GM15510 (cell line): ENCODE results near the gene GUCA1C.

Experiments
- POLR2A ChIP-seq: IDR thresholded peaks from 3 replicates; pipeline ENCODE4 v1.6.1; 2011; ENCODE audit warnings: borderline replicate concordance; ENCODE audit not compliant: insufficient read length; ENCODE audit errors: extremely low read depth

The GUCA1C gene

DNA sequence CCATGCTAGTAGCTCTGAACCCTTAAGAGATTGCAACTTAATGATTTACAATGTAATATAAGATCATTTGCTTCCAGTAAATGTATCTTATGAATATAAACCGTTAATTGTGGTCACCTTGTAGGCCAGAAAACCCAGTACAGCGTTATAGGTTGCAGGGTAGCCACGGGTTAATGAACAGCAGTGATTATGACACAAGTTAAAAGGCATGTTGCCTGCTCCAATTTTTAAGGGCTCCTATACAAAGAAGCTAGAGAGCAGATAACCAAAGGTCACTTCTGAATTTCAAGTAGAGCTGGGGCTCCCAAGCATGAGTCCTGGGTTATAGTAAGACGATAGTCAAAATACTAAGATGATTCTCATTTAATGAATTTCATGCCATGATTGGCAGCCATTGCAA, 13.5 kb downstream of the GUCA1C start:
- TF ChIP-seq POLR2A = no peak

DNA sequence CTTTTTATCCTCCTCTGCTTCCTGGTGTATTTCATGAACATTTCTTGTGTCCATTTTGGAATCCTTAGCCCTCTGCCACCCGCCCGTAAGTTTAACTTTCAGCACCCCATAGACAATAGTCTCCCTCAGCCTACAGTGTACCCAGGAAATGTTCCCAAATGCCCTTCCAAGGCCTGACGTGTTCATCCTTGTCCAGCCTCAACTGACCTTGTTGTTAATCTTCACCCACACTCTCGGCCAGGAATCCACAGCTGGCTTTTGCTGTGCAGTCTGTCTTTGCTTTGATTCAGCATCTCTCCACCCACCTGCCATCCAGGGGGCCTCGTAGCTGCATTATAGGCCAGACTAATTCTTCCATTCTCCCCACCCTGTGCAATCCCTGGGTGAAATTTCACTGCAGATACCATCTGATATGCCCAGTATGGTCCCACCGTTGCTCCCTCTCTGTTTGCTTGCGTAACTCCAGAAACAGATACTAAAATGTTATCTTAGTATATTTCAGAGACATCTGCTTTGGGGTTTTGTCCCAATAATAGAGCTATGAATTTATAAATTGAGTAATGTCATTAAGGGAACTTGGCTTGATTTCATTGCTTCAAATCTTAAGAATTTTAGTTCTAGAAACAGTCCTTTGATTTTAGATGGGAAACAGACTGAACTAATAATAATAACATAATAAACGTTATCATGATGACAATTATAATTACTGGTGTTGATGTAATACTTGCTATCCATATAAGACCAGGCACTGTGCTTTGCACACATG, 16.6 kb downstream of the GUCA1C start:
- TF ChIP-seq POLR2A = no peak

DNA sequence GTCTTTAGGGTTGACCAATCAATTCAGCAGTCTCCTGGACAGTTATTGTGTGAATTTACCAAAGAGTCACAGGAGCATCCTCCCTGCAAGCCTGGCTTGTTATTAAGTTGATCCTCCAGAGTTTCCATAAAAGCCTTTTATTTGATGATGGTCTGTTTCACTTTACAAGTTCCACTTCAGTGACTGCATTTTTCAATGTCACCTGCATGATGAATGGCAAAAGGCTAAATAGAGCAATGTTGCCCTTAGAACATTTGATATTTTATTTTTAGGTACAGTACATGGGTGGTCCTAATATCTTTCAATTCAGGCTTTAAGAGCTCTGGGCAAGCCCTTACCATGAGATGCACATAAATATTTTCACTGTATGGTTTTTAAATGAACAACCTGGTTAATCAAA, 22.6 kb downstream of the GUCA1C start:
- no peak for TF ChIP-seq POLR2A

DNA sequence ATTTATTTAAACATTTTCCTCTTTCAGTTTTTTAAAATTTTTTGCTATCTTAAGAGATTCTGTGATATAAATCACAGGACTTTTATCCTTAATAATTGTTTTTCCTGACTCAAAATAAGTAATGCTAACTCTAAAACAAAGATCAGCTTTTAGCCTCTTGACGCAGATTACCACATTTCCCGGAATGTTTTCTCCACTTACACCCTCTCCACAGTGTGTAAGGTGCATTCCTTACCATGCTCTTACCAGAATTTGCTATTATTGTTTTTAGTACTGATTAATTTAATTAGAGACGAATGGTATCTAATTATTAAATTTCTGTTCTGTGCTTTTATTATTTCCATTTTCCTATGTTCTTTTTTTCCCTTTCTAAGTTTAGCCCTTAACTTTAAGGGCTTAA, 34.8 kb downstream of the GUCA1C start:
- TF ChIP-seq POLR2A = no peak

DNA sequence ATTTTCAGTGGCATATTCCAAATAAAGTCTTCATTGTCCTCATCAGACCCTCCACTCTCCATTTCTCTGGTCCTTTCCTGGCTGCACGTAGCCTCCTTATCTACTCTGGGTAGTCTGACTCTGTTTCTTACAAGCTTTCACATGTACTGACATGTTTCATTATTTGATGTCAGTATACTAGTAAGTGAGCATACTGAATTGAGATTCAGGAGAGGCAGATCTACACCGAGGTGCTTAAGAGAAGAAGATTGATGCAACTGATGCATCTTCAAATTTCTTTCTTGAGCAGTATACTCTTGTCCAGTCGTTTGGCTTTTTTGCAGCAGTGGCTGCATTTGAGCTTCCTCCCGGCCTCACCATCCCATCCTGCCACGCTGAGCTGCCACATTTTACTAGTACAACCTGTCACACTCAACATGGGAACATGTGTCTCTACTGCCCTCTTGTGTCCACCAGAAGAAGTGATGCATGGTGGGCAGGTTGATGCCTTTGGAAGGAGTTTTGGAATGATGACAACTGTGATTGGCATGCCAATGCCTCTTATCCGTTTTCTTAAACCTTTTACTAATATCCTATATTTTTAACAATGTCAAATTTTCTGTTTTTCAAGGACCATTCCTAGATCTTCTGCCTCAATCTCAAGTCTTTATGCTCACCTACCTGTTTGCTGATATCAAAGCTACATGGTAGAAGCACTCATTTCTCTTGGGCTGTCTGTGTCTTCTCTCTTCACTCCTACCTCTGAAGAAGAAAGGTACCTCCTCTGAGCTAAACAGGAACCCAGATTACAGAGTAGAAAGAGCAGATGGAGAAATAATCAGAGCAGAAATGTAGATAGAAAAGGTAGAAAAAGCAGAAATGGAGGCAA, 38.7 kb downstream of the GUCA1C start:
- no peak for TF ChIP-seq POLR2A

DNA sequence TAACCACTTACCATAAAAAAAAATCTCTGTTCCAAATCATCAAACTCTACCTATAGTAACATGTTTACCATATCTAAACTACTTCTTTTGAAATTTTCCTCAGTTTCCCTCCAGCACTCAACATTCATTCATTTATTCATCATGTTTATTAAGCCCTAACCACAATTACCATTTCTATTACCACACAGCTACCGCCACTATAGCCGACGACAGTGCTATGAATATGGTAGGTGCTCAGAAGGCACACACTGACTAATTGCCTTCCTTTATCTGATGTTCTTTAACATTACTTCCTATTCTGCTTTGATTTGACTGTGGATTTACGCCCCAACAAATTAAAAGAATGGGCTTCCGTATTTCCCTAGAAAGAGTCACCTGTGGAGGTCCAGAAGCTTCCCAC, 43.9 kb downstream of the GUCA1C start:
- no peak for TF ChIP-seq POLR2A

DNA sequence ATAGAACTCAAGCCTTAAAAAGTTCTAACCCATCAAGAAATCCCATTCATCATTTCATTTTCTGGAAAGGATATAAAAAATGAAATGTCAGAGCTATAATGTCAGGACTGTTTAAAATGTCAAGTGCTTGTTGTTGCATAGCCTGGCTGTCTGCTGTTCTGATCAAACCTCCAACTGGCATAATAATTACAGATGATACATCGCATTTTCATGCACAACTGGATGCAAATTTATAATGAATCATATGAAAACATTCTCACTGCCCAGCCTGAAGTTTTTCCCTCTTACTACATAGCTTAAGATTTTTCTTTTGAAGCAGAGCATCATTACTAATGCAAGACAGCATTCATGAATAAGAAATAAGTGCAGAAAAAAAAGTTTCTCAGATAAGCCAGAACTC, 46.5 kb downstream of the GUCA1C start:
- no peak for TF ChIP-seq POLR2A

DNA sequence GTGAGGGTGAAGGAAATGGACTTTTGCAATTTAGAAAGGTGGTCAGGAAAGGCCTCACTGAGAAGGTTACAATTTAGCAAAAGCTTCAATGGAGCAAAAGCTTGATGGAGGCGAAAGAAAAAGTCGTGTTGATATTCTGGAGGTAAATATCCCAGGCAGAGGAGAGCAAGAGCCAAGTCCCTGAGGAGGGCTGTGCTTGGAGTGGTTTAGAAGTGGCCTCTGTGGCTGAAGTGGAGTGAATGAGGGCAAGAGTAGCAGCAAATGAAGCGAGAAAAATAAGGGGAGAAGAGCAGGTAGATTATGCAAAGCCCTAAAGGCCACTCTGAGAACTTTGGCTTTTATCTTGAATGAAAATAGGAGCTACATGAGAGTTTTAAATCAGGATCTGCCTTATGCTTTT, 54.1 kb downstream of the GUCA1C start:
- TF ChIP-seq POLR2A = no peak

DNA sequence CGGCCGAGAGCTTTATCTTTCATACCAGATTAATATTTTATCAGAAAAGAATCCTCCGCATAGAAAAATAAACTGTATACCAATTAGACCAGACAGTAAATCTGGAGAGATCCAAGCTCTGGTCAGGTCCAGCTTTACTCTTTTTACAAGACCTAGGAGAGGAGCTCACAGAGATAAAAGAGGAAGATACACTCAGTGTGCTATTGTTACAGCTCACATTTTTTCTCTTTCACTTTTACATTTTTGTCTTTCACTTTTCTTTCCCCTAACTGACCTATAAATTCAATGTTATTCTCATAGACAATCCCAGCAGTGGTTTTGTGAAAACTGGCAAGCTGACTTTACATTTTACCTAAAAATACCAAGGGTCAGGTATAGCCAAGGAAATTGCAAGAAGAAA, 55.8 kb downstream of the GUCA1C start:
- no peak for TF ChIP-seq POLR2A

DNA sequence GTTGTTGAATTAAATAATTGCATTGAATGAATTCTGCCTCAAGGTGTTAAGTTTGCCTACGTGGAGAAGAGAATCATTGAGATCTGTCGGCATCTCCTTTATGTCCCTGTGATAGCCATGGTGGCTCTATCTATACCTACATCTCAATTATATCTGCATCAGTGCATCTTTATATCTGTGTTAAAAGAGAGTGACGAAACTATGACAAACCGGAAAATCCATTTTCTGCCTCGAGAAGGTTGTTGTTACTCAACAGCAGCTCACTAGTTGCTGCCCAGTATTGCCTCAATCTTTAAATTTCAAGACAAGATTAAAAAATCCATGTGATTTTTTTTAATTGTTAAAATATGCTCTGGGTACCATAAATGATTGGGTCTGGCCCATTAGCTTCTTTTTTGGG, 58.7 kb downstream of the GUCA1C start:
- TF ChIP-seq POLR2A = no peak

DNA sequence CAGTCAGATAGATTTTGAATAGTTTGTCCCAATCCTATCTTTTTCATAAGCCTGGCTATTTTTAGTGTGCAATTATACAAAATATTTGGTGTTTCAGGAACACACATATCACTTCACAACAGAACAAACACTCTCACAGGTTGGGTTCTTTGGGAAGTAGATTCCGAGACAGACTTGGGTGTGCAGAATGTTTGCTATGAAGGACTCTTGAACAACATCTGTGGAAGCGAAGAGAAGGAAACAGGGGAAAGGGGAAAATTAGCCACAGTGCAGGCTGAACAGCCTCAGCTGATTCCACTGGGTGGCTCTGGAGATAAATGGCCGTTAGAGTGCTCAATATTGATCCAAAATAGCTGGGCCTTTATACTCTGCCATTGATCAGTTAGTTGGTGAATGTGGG, 61.8 kb downstream of the GUCA1C start:
- no peak for TF ChIP-seq POLR2A

DNA sequence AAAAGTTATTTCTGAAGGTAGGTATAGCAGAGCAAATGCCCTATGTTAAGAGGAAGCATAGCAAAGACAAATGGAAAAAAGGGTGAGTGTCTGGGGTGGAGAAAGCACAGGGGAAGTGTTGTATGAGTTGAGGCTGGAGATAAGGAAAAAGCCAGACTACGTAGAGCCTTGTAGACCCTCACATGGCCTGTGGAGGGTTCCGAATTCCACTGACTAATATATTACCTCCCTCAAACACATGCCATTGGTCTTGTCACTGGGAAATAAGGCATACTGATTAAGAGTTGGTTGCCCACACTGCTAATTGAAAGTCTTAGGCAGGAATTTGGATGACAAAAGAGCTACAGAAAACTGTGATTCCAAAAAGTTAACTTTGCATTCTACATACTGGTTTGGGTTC, 65.9 kb downstream of the GUCA1C start:
- no peak for TF ChIP-seq POLR2A

DNA sequence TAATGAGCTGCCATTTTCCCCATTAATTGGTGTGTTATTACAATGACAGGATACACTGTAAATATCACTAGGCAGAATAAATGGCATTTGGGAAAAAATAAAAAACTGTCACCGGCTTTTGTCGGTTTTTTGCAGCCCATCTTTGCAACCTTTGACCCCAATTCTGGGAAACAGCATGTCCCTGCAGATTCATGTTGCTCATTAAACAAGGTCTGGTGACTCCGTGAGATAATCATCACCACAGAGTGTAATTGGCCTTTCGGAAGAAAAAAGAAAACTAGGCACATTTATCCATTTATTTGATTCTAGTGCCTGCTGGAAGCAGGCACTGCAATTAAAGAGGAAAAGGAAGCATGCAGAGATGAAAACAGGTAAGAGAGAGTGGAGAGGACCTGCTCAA, 66.6 kb downstream of the GUCA1C start:
- TF ChIP-seq POLR2A = no peak

DNA sequence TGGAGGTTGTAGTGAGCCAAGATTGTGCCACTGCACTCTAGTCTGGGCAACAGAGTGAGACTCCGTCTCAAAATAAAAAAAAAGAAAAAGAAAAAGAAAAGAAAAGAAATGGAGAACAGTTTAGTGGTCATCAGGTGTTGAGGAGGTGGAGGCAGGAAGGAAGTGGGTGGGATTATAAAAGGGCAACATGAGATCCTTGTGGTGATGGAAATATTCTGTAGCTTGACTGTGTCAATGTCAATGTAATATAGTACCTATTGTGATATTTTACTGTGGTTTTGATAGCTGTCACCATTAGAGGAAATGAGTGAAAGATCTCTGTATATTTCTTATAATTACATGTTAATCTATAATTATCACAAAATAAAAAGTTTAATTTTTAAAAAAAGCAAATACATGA, 70.3 kb downstream of the GUCA1C start:
- TF ChIP-seq POLR2A = no peak

DNA sequence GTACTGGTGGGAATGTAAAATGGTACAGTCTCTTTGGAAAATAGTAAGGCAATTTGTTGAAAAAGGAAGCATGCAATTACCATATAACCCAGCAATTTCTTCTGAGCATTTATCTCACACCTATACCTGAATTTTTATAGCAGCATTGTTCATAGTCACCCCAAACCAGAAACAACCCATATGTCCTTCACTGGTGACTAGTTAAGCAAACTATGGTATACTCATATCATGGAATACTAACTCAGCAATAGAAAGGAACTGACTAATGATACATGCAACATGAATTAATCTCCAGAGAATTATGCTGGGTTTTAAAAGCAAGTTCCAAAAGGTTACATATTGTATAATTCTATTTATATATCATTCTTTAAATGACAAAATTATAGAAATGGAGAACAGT, 70.9 kb downstream of the GUCA1C start:
- TF ChIP-seq POLR2A = no peak

DNA sequence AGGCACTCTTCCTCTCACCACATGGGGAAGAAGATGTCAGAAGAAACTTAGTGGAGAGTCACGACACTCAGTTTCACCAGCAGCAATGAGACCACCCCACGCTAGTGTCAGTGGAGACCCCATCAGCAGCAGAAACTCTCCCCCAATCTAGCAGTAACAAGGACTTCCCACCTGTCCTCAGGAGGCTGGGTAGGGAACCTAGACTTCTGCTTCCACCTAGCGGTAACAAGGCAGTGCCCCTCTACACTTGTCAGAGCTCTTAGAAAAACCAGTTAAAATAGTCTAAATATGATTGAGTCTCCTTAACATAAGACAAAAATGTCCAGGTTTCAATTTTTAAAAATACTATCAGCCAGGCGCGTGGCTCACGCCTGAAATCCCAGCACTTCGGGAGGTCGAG, 73.8 kb downstream of the GUCA1C start:
- TF ChIP-seq POLR2A = no peak
